K562 (cell line): ENCODE data around the gene CDC27. TPM values are rescaled to one million over a fixed set of nuclear protein-coding genes. Genes with fewer than 3 reads are reported as not detected.

Experiments
- ATAC-seq: fragments of 200-7000 bp; cut with Tn5 transposase; 3 replicates; pipeline ENCODE4 v1.9.1; 2020; ENCODE audit warnings: moderate library complexity
- BruUV-seq: library from RNA; stranded (reverse); fragments of 400-500 nt; replicated peaks from 2 replicates; lab custom pipeline; 2021; lab: Mats Ljungman, UMichigan
- CTCF ChIA-PET: fragments of 300-600 bp; formaldehyde crosslinking; extraction: SDS; loops from one replicate; lab custom pipeline; 2021; ENCODE audit warnings: low intra/inter-chr PET ratio; lab: Yijun Ruan, JAX
- POLR2A ChIA-PET: fragments of 300-600, 350-650 bp; sonication (Branson Sonifier 250); formaldehyde crosslinking; extraction: SDS; loops from one replicate; lab custom pipeline; 2021; ENCODE audit warnings: antibody characterized with exemption, inconsistent platforms; lab: Yijun Ruan, JAX
- DNase-seq, 4 experiments: peaks; one replicate each; pipeline versions ENCODE4 v3.0.0 to v3.0.0-alpha.2; 2011 to 2018; ENCODE audit warnings: low spot score in 3 of 4, mixed read lengths in 3 of 4; ENCODE audit errors: extremely low read depth in 1 of 4
- FAIRE-seq: peaks from 2 replicates; lab custom pipeline; 2011; peaks lifted over from hg19 to GRCh38; lab: Jason Lieb, UNC
- H2AFZ ChIP-seq: 2 replicates; pipeline ENCODE4 v1.6.0; 2011; ENCODE audit warnings: low read depth, low read length, control low read depth, inconsistent platforms
- H3K27ac ChIP-seq: fragments of 200-600 bp; 3 replicates; pipeline ENCODE4 v1.8.0; 2011; ENCODE audit warnings: low read depth, mild to moderate bottlenecking, control low read depth, inconsistent platforms, low read length, moderate library complexity, mixed read lengths; ENCODE audit errors: extremely low read depth
- H3K27me3 ChIP-seq, 2 experiments: fragments of 300-600 bp in 1 of 2; 2 replicates in 1 of 2; 3 replicates in 1 of 2; pipeline versions ENCODE4 v1.6.0 to v1.8.0; 2011; ENCODE audit warnings: inconsistent platforms in 2 of 2, low read length in 2 of 2, mild to moderate bottlenecking in 1 of 2, mixed read lengths in 1 of 2, moderate library complexity in 1 of 2; ENCODE audit not compliant: control insufficient read depth in 2 of 2, insufficient read depth in 2 of 2
- H3K36me3 ChIP-seq: fragments of 300-600 bp; 3 replicates; pipeline ENCODE4 v1.8.0; 2011; ENCODE audit warnings: mild to moderate bottlenecking, low read length, inconsistent platforms; ENCODE audit not compliant: control insufficient read depth, insufficient read depth
- H3K4me1 ChIP-seq, 2 experiments: fragments of 200-600 bp in 1 of 2; replicated peaks in 1 of 2; 2 replicates in 1 of 2; 3 replicates in 1 of 2; pipeline versions ENCODE4 v1.5.1 to v1.8.0; 2011; ENCODE audit warnings: inconsistent platforms in 2 of 2, low read length in 2 of 2, mild to moderate bottlenecking in 1 of 2, mixed read lengths in 1 of 2, moderate library complexity in 1 of 2; ENCODE audit not compliant: control insufficient read depth in 2 of 2, insufficient read depth in 2 of 2
- H3K4me2 ChIP-seq: 2 replicates; pipeline ENCODE4 v1.6.1; 2011; ENCODE audit warnings: low read length, control low read depth, inconsistent platforms, mixed read lengths; ENCODE audit not compliant: insufficient read depth
- H3K4me3 ChIP-seq: fragments of 200-600 bp; sonication (generic), shearing (Covaris generic); 2 replicates; pipeline ENCODE4 v1.5.1; 2016; ENCODE audit warnings: control low read depth, inconsistent platforms
- H3K79me2 ChIP-seq: fragments of 200-600 bp; 3 replicates; pipeline ENCODE4 v1.8.0; 2011; ENCODE audit warnings: low read length, inconsistent platforms; ENCODE audit not compliant: control insufficient read depth, insufficient read depth
- H3K9ac ChIP-seq, 2 experiments: 2 replicates each; pipeline versions ENCODE4 v1.6.0 to v1.6.1; 2011; ENCODE audit warnings: low read depth in 2 of 2, low read length in 2 of 2, control low read depth in 1 of 2, inconsistent platforms in 1 of 2, mild to moderate bottlenecking in 1 of 2, mixed read lengths in 1 of 2; ENCODE audit not compliant: insufficient read depth in 1 of 2
- H3K9me1 ChIP-seq: one replicate; pipeline ENCODE4 v1.6.0; 2011; ENCODE audit warnings: inconsistent platforms, mild to moderate bottlenecking, low read length, moderate library complexity; ENCODE audit not compliant: control insufficient read depth, insufficient read depth
- H3K9me3 ChIP-seq: replicated peaks from 2 replicates; pipeline ENCODE4 v1.5.1; 2011; ENCODE audit warnings: low read depth, low read length, inconsistent platforms; ENCODE audit not compliant: control insufficient read depth, insufficient read depth
- H4K20me1 ChIP-seq: replicated peaks from 2 replicates; pipeline ENCODE4 v1.6.1; 2011; ENCODE audit warnings: low read length, inconsistent platforms, mixed read lengths; ENCODE audit not compliant: control insufficient read depth, insufficient read depth
- ARID1B ChIP-seq: fragments of 450-650 bp; IDR thresholded peaks from 2 replicates; pipeline ENCODE4 v1.6.1; 2016; ENCODE audit warnings: antibody characterized with exemption, mild to moderate bottlenecking, inconsistent platforms
- CBFA2T2 ChIP-seq: fragments of 450-650 bp; conservative IDR thresholded peaks from 2 replicates; pipeline ENCODE4 v1.6.1; 2017; ENCODE audit warnings: mild to moderate bottlenecking
- CBFA2T3 ChIP-seq: fragments of 450-650 bp; IDR thresholded peaks from 2 replicates; pipeline ENCODE4 v1.6.1; 2017
- KDM1A ChIP-seq, 2 experiments: fragments of 450-650 bp; IDR thresholded peaks; 2 replicates each; pipeline ENCODE4 v1.6.1; 2016; ENCODE audit warnings: mild to moderate bottlenecking in 2 of 2
- KHSRP ChIP-seq: fragments of 450-650 bp; IDR thresholded peaks from 2 replicates; pipeline ENCODE4 v1.6.1; 2017
- NCOR1 ChIP-seq: fragments of 450-650 bp; IDR thresholded peaks from 2 replicates; pipeline ENCODE4 v1.6.1; 2016; ENCODE audit warnings: mild to moderate bottlenecking, moderate library complexity
- PML ChIP-seq: IDR thresholded peaks from 2 replicates; pipeline ENCODE4 v1.6.1; 2012; ENCODE audit warnings: low read length, inconsistent platforms
- RCOR1 ChIP-seq, 2 experiments: IDR thresholded peaks; 2 replicates each; pipeline ENCODE4 v1.6.1; 2012; ENCODE audit warnings: low read depth in 2 of 2, low read length in 2 of 2, borderline replicate concordance in 1 of 2, improper control_type of control experiment in 1 of 2
- SOX6 ChIP-seq: fragments of 450-650 bp; IDR thresholded peaks from 2 replicates; pipeline ENCODE4 v1.6.1; 2014; ENCODE audit warnings: mild to moderate bottlenecking
- TEAD4 ChIP-seq, 2 experiments: sonication (generic) in 1 of 2; formaldehyde crosslinking in 1 of 2; IDR thresholded peaks; 2 replicates each; pipeline versions ENCODE4 v1.6.1 to v1.8.0; 2012 to 2022; ENCODE audit warnings: borderline replicate concordance in 1 of 2, inconsistent platforms in 1 of 2, low read length in 1 of 2, mild to moderate bottlenecking in 1 of 2, missing genetic modification reagents in 1 of 2
- WGBS: fragments of 100-300 bp; shearing (Covaris generic); methylation state at CpG from one replicate; pipeline ENCODE4 v1.1.6; 2016; ENCODE audit warnings: low coverage, mixed read lengths; ENCODE audit not compliant: insufficient coverage; ENCODE audit errors: missing lambda C conversion rate; 5-methylcytosine and 5-hydroxymethylcytosine counted together
- in situ Hi-C: fragments of 300-500 bp; cut with MboI; formaldehyde crosslinking; loops from 4 replicates; pipeline ENCODE4 v1.15.0; 2018; ENCODE audit warnings: inconsistent platforms, mixed read lengths
- intact Hi-C: fragments of 100-400 bp; cut with micrococcal nuclease; formaldehyde crosslinking; loops from 2 replicates; pipeline ENCODE4 v1.14.2; 2022
- polyA plus RNA-seq, 8 experiments: library from polyadenylated mRNA; depleted of rRNA in 4 of 8; stranded (reverse) in 5 of 8; unstranded in 3 of 8; fragments of >200 nt; fragmentation: Nextera tagmentation in 2 of 8; fragmentation: Illumina TruSeq in 1 of 8; extraction: Ambion mirVana in 2 of 8; extraction: Trizol in 1 of 8; gene quantifications; 2 replicates each; pipeline versions ENCODE4 v1.2.1 to v1.2.3, GENCODE V29; 2011 to 2014; ENCODE audit warnings: inconsistent platforms in 1 of 8, missing spikeins in 1 of 8
- total RNA-seq, 7 experiments: library from RNA; depleted of rRNA in 6 of 7; stranded (reverse); fragments of >200 nt in 6 of 7; fragmentation: Illumina TruSeq in 2 of 7; extraction: Trizol in 2 of 7; gene quantifications; 2 replicates each; pipeline versions ENCODE4 v1.2.1 to v1.2.3, GENCODE V29; 2011 to 2021; ENCODE audit warnings: low replicate concordance in 1 of 7
- TF ChIP-seq, protein P1 (sequence below): fragments of 250-450 bp; sonication (Bioruptor Pico); IDR thresholded peaks from 2 replicates; pipeline ENCODE4 v1.4.0; 2020; ENCODE audit warnings: mild to moderate bottlenecking, moderate library complexity

CDC27 gene
- total and polyA plus RNA-seq, 9 of the 15 experiments (the other 6 are each of a cell fraction or from before 2014, with no cell fraction given), result 28.6 to 155 (median 94.1) TPM

DNA sequence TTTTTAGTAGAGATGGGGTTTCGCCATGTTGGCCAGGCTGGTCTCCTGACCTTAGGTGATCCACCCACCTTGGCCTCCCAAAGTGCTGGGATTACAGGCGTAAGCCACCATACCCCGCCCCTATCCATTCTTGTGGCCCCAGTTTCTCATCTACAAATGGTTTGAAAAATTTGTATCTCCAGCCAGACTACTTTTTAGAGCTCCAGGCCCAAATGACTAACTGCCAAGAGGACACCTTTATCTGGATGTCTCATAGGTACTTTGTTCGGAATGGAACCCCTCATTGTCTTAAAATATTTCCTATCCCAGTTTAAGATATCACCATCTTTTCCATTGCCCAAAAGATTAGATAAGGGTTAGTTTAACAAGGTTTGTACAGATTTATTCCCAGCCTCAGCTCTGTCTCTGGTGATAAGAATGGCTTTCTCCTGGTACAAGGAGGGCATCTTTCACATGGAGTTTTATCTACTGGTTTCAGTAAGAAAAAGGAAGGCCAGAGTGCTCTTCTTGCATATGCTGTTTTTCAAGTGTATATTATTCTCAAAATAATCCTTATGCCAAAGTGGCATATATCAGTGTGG lies 4.9 kb upstream of the CDC27 start:
- BruUV-seq, result no TSS peak
- CTCF ChIA-PET, result no interaction called here
- no peak for FAIRE-seq
- no peak for DNase-seq
- no peak overlapping the region for H3K4me2 ChIP-seq
- 71% methylated on average over 4 of the region's 4 CpGs for WGBS
- in situ Hi-C loops, result no loop called here
- POLR2A ChIA-PET, result interaction anchor here (0.6 to 1.0 kb wide), 5 partner anchors 8 to 1367 kb away, joined by 3 to 4 read pairs (median 3); no protein-coding TSS in a partner anchor
- peaks cover 1% of the 10 kb centered on the region for H3K79me2 ChIP-seq
- no peak for ATAC-seq
- H3K4me3 ChIP-seq, result no peak overlapping the region
- H3K9me3 ChIP-seq, result no peaks in the 10 kb centered on the region
- H3K4me1 ChIP-seq, result peaks cover 9 to 33% of the 10 kb centered on the region in 2 experiments; a peak in 4 of 5 replicates
- no peaks in the 10 kb centered on the region for H3K36me3 ChIP-seq
- no peaks in the 10 kb centered on the region for H4K20me1 ChIP-seq
- no peak overlapping the region for H3K9ac ChIP-seq
- H3K9me1 ChIP-seq, result no peaks in the 10 kb centered on the region
- TF ChIP-seq, protein P1, sequence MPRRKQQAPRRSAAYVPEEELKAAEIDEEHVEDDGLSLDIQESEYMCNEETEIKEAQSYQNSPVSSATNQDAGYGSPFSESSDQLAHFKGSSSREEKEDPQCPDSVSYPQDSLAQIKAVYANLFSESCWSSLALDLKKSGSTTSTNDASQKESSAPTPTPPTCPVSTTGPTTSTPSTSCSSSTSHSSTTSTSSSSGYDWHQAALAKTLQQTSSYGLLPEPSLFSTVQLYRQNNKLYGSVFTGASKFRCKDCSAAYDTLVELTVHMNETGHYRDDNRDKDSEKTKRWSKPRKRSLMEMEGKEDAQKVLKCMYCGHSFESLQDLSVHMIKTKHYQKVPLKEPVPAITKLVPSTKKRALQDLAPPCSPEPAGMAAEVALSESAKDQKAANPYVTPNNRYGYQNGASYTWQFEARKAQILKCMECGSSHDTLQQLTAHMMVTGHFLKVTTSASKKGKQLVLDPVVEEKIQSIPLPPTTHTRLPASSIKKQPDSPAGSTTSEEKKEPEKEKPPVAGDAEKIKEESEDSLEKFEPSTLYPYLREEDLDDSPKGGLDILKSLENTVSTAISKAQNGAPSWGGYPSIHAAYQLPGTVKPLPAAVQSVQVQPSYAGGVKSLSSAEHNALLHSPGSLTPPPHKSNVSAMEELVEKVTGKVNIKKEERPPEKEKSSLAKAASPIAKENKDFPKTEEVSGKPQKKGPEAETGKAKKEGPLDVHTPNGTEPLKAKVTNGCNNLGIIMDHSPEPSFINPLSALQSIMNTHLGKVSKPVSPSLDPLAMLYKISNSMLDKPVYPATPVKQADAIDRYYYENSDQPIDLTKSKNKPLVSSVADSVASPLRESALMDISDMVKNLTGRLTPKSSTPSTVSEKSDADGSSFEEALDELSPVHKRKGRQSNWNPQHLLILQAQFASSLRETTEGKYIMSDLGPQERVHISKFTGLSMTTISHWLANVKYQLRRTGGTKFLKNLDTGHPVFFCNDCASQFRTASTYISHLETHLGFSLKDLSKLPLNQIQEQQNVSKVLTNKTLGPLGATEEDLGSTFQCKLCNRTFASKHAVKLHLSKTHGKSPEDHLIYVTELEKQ, result no peak
- TF ChIP-seq KDM1A (IDR thresholded peaks at IDR 0.05), result peak; percentile 57 to 68; a peak in 3 of 4 replicates
- 0 out of 2 replicates have a peak, but pooled peaks have one; percentile 6 for TF ChIP-seq TEAD4 (IDR thresholded peaks at IDR 0.05; ENCODE audit: low read length)
- TF ChIP-seq TEAD4 (CRISPR knock-in tag; IDR thresholded peaks at IDR 0.05; ENCODE audit: borderline replicate concordance), result no peak
- peak; percentile 48 for TF ChIP-seq CBFA2T2
- no peak for TF ChIP-seq PML
- TF ChIP-seq RCOR1 (IDR thresholded peaks at IDR 0.05; ENCODE audit: borderline replicate concordance in 1 of 2, low read depth in 2 of 2, low read length in 2 of 2), result 0 out of 4 replicates have a peak, but pooled peaks of 1 of the 2 experiments have one; percentile 17
- 0 out of 2 replicates have a peak, but pooled peaks have one; percentile 7 for TF ChIP-seq ARID1B
- no peak for TF ChIP-seq KHSRP
- TF ChIP-seq SOX6, result 0 out of 2 replicates have a peak, but pooled peaks have one; percentile 14
- TF ChIP-seq CBFA2T3, result peak; percentile 66
- peak; percentile 26; the same call in 1 of the 2 replicates for TF ChIP-seq NCOR1
- no peak overlapping the region for H3K27ac ChIP-seq
- intact Hi-C loops, result no loop called here
- no peaks in the 10 kb centered on the region for H3K27me3 ChIP-seq
- no peak overlapping the region for H2AFZ ChIP-seq
